Memory B cell (primary cell): ENCODE results near the gene ARHGAP24.
"Not testable (repeated sequence)": the region's sequence is repeated elsewhere in the genome, so short reads cannot be mapped to it uniquely, and the experiment has no call there.

ENCODE experiments used
- ATAC-seq: fragments of 150-1000 bp; cut with Tn5 transposase; 2 replicates; pipeline ENCODE4 v1.10.0; 2021; ENCODE audit warnings: low read depth, mild to moderate bottlenecking, moderate library complexity
- DNase-seq, 2 donors: peaks; one replicate each; pipeline ENCODE4 v3.0.0; 2022; ENCODE audit warnings: low spot score in 2 of 2
- H3K27ac Mint-ChIP-seq: one replicate; pipeline ENCODE4 v1.8.0; 2022; ENCODE audit warnings: mild to moderate bottlenecking, moderate library complexity, mixed read lengths
- H3K27me3 Mint-ChIP-seq: one replicate; pipeline ENCODE4 v1.8.0; 2022; ENCODE audit warnings: mixed read lengths
- H3K36me3 Mint-ChIP-seq: one replicate; pipeline ENCODE4 v1.8.0; 2022; ENCODE audit warnings: mild to moderate bottlenecking, mixed read lengths
- H3K4me1 Mint-ChIP-seq: one replicate; pipeline ENCODE4 v1.8.0; 2022; ENCODE audit warnings: mixed read lengths
- H3K4me3 Mint-ChIP-seq: one replicate; pipeline ENCODE4 v1.8.0; 2022; ENCODE audit warnings: mild to moderate bottlenecking, moderate library complexity, mixed read lengths
- H3K9me3 Mint-ChIP-seq: one replicate; pipeline ENCODE4 v1.8.0; 2022; ENCODE audit warnings: mixed read lengths

Gene ARHGAP24

GRCh38 chr4:85495621-85496020 is 20.7 kb downstream of the ARHGAP24 start:
- H3K36me3 Mint-ChIP-seq: peaks cover 6% of the 10 kb centered on the region
- H3K27ac Mint-ChIP-seq: peak overlapping the region; percentile 84
- H3K27me3 Mint-ChIP-seq: no peaks in the 10 kb centered on the region
- H3K4me1 Mint-ChIP-seq: peaks cover 34% of the 10 kb centered on the region
- DNase-seq (no peak), ATAC-seq (no peak)
- H3K4me3 Mint-ChIP-seq: peak overlapping the region; percentile 16
- no peaks in the 10 kb centered on the region for H3K9me3 Mint-ChIP-seq

- Mint-ChIP-seq H3K9me3 (no peaks in the 10 kb centered on the region), H3K36me3 (peaks cover 8% of the 10 kb centered on the region), H3K27me3 (no peaks in the 10 kb centered on the region), H3K4me3 (peak overlapping the region; percentile 25), H3K27ac (peak overlapping the region; percentile 84), H3K4me1 (peaks cover 40% of the 10 kb centered on the region)
- no peak for ATAC-seq
- no peak for DNase-seq
Measured at GRCh38 chr4:85496126-85496849, 21.3 kb downstream of the ARHGAP24 start.

GRCh38 chr4:85496933-85497332 is 22.0 kb downstream of the ARHGAP24 start:
- Mint-ChIP-seq H3K4me3 (peak overlapping the region; percentile 7), H3K4me1 (peaks cover 42% of the 10 kb centered on the region), H3K27me3 (no peaks in the 10 kb centered on the region), H3K9me3 (no peaks in the 10 kb centered on the region), H3K36me3 (peaks cover 8% of the 10 kb centered on the region), H3K27ac (peak overlapping the region; percentile 84)
- ATAC-seq (no peak), DNase-seq (no peak)

- Mint-ChIP-seq H3K9me3 (no peaks in the 10 kb centered on the region), H3K4me3 (no peak overlapping the region), H3K4me1 (peaks cover 43% of the 10 kb centered on the region), H3K36me3 (peaks cover 12% of the 10 kb centered on the region), H3K27me3 (no peaks in the 10 kb centered on the region), H3K27ac (peak overlapping the region; percentile 93)
- DNase-seq (peak; percentile 40 to 48), ATAC-seq (peak; percentile 98)
Measured at GRCh38 chr4:85498068-85498733, 23.3 kb downstream of the ARHGAP24 start.

- DNase-seq (no peak), ATAC-seq (peak; percentile 55)
- Mint-ChIP-seq H3K36me3 (peaks cover 21% of the 10 kb centered on the region), H3K27me3 (no peaks in the 10 kb centered on the region), H3K9me3 (peaks cover 1% of the 10 kb centered on the region), H3K27ac (peak overlapping the region; percentile 93), H3K4me1 (peaks cover 47% of the 10 kb centered on the region), H3K4me3 (peak overlapping the region; percentile 49)
Measured at GRCh38 chr4:85499573-85499972, 24.6 kb downstream of the ARHGAP24 start.

- Mint-ChIP-seq H3K36me3 (peaks cover 24% of the 10 kb centered on the region), H3K4me3 (no peak overlapping the region), H3K27ac (no peak overlapping the region), H3K4me1 (peaks cover 48% of the 10 kb centered on the region), H3K27me3 (no peaks in the 10 kb centered on the region), H3K9me3 (peaks cover 2% of the 10 kb centered on the region)
- DNase-seq (no peak), ATAC-seq (no peak)
Measured at GRCh38 chr4:85500110-85500867, 25.3 kb downstream of the ARHGAP24 start.

GRCh38 chr4:85501145-85501544 is 26.2 kb downstream of the ARHGAP24 start:
- peaks cover 27% of the 10 kb centered on the region for H3K36me3 Mint-ChIP-seq
- DNase-seq, H3K4me3 Mint-ChIP-seq, ATAC-seq, H3K9me3 Mint-ChIP-seq, H3K27me3 Mint-ChIP-seq: not testable (repeated sequence)
- H3K4me1 Mint-ChIP-seq: peaks cover 48% of the 10 kb centered on the region
- peak overlapping the region; percentile 24 for H3K27ac Mint-ChIP-seq

- DNase-seq: no peak
- no peak for ATAC-seq
- Mint-ChIP-seq H3K4me3 (no peak overlapping the region), H3K4me1 (peaks cover 39% of the 10 kb centered on the region), H3K36me3 (peaks cover 38% of the 10 kb centered on the region), H3K27ac (peak overlapping the region; percentile 19), H3K9me3 (peaks cover 7% of the 10 kb centered on the region), H3K27me3 (no peaks in the 10 kb centered on the region)
Measured at GRCh38 chr4:85508654-85509053, 33.7 kb downstream of the ARHGAP24 start.

GRCh38 chr4:85509882-85510631 is 35.1 kb downstream of the ARHGAP24 start:
- peaks cover 6% of the 10 kb centered on the region for H3K9me3 Mint-ChIP-seq
- no peak for DNase-seq
- ATAC-seq: no peak
- no peak overlapping the region for H3K4me3 Mint-ChIP-seq
- peaks cover 28% of the 10 kb centered on the region for H3K36me3 Mint-ChIP-seq
- no peaks in the 10 kb centered on the region for H3K27me3 Mint-ChIP-seq
- peaks cover 41% of the 10 kb centered on the region for H3K4me1 Mint-ChIP-seq
- H3K27ac Mint-ChIP-seq: peak overlapping the region; percentile 62

- ATAC-seq: no peak
- H3K36me3 Mint-ChIP-seq: peaks cover 23% of the 10 kb centered on the region
- H3K27me3 Mint-ChIP-seq: no peaks in the 10 kb centered on the region
- DNase-seq: no peak
- H3K9me3 Mint-ChIP-seq: peaks cover 5% of the 10 kb centered on the region
- H3K27ac Mint-ChIP-seq: peak overlapping the region; percentile 62
- no peak overlapping the region for H3K4me3 Mint-ChIP-seq
- peaks cover 35% of the 10 kb centered on the region for H3K4me1 Mint-ChIP-seq
Measured at GRCh38 chr4:85510632-85510984, 35.7 kb downstream of the ARHGAP24 start.

GRCh38 chr4:85512446-85513205 is 37.7 kb downstream of the ARHGAP24 start:
- DNase-seq: no peak
- Mint-ChIP-seq H3K4me3 (no peak overlapping the region), H3K36me3 (peaks cover 19% of the 10 kb centered on the region), H3K9me3 (peaks cover 5% of the 10 kb centered on the region), H3K27me3 (no peaks in the 10 kb centered on the region), H3K4me1 (peaks cover 29% of the 10 kb centered on the region), H3K27ac (no peak overlapping the region)
- no peak for ATAC-seq

- ATAC-seq: peak; percentile 55
- Mint-ChIP-seq H3K27ac (peak overlapping the region; percentile 36), H3K4me3 (peak overlapping the region; percentile 22)
Measured at GRCh38 chr4:85514117-85514516, 39.2 kb downstream of the ARHGAP24 start.

GRCh38 chr4:85514783-85515182 is 39.8 kb downstream of the ARHGAP24 start:
- ATAC-seq (no peak), DNase-seq (no peak)
- no peaks in the 10 kb centered on the region for H3K27me3 Mint-ChIP-seq
- H3K27ac Mint-ChIP-seq: no peak overlapping the region
- H3K4me3 Mint-ChIP-seq: no peak overlapping the region
- peaks cover 34% of the 10 kb centered on the region for H3K4me1 Mint-ChIP-seq
- peaks cover 5% of the 10 kb centered on the region for H3K9me3 Mint-ChIP-seq
- H3K36me3 Mint-ChIP-seq: peaks cover 23% of the 10 kb centered on the region

More at GRCh38 chr4:85514117-85514516, 39.2 kb downstream of the ARHGAP24 start:
- H3K27me3 Mint-ChIP-seq: no peaks in the 10 kb centered on the region
- peaks cover 32% of the 10 kb centered on the region for H3K4me1 Mint-ChIP-seq
- peaks cover 5% of the 10 kb centered on the region for H3K9me3 Mint-ChIP-seq
- H3K36me3 Mint-ChIP-seq: peaks cover 21% of the 10 kb centered on the region
- no peak for DNase-seq
